GM19351 (cell line): Measurements from ENCODE around the gene AR.

Source experiments
- ATAC-seq: cut with Tn5 transposase; IDR thresholded peaks from one replicate; pipeline ENCODE4 v1.9.1; 2021; ENCODE audit warnings: mild to moderate bottlenecking, moderate library complexity; ENCODE audit not compliant: unreplicated experiment

AR gene

DNA sequence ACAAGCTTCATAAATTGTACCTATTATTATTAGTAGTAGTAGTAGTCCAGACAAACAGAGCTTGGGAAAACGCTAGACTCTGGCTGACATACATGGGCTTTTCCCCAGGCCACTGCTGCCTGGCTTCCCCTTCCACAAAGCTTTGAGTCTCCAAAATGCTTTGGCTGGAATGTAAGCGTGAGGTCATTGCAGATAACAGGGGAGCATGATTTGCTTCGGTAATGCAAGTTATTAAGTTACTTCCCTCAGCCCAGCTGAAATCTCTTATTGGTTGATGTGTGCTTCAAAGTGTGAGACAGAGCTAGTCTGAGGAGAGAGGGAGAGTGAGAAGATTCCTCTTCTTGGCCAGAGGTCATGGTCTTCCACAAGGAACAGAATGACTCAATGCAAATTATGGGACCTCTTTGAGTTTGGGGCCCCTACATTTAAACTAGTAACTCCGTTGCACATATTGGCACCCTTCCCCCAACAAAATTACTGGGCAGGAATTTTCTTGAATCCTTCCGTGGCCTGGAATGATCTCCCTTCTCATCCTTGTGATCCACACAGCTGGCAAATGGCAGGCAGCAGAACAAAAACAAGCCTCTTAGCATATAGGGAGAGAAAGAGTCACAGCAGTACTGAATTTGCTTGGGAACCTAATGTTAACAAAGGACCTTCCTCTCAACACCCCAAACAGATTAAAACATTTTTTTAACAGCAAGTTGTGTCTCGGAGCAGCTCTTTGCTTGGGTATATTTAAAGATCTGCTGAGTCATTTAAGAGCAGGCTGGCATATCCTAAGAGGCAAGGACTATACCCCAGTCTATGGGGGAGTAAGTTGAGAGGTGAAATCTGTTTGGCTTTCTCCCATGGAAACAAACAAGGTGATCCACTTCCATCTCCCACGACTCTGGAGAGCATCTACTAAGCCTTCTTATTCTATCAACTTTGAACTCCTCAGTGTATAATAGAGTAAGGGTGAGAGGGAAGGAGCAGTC is 19.9 kb downstream of the AR start:
- no peak for ATAC-seq

DNA sequence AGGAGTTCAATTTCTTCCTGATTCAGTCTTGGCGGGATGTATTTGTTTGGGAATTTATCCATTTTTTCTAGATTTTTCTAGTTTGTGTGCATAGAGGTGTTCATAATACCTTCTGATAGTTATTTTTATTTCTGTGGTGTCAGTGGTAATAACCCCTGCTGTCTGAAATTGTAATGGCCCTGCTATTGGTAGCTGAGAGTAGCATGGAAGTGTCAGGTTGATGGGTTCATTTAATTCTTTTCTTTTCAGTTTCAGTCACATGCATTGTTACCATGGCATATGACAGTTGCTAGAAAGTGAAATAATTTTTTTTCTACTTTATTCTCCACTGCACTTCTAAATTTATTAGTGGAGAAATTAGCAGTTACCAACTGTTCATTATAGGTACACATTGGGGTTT is 20.7 kb downstream of the AR start:
- no peak for ATAC-seq

DNA sequence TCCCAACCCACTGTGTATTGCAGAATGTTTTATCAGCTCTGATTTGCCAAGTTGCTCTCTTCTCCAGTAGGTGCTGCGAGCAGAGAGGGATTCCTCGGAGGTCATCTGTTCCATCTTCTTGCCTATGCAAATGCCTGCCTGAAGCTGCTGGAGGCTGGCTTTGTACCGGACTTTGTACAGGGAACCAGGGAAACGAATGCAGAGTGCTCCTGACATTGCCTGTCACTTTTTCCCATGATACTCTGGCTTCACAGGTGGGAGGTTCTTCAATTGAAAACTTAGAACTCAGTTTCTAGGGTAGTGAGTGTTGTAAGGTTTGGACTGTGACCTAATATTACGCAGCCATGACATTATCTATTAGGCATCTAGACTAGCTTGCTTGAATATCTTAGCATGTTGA is 24.9 kb downstream of the AR start:
- no peak for ATAC-seq

DNA sequence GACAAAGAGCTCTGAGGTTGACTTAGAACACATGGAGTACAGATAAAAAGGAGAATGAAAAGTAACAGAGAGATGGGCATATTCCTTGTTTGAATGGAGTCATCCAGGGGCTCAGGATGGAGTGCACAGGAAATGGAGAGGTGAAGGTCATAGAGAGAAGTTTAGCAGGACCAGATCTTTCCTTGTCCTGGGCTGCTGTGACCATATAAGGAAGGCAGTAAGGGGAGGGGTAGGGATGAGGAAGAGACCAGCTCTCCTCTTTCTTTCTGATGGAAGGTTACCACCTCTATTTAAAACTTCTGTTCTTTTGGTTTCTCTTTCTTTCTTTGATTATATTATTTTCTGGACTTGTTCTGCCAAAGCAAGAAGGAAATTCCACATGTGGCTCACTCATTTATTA is 27.0 kb downstream of the AR start:
- ATAC-seq, result no peak

DNA sequence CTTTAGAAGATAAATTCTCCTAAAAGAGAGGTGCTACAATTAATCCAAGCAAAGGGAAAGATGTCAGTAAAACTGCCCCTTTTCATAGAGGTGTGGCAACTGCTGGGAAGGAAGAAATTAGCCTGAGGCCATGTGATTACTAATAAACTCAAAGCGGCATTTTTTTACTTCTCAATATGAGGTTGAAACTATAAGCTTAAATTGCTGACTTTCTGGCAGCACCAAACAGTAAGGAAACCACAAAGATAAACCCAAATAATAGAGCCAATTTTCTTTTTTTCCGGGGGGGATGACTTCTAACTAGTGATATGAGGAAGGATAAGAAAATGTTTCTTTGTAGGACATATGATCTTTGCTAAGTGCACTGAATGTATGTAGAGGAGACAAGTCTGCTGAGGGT is 30.9 kb downstream of the AR start:
- no peak for ATAC-seq

DNA sequence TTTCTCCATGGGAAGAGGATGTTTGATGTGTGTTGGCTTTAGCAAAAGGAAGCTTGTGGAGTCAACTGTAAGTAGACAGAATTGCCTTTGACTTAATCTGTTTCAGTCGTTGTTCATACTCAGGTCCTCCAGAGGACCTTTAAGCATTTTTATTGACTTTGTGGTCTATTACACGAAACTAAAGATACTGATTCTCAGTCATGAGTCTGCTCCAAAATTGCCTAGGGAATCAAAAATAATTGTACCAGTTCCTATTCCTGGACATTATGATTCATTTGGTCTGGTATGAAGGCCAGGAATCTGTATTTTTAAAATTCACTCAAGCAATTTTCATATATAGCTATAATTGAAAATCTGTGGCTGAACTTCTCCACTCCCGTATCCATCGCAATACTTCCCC is 38.6 kb downstream of the AR start:
- ATAC-seq, result no peak

DNA sequence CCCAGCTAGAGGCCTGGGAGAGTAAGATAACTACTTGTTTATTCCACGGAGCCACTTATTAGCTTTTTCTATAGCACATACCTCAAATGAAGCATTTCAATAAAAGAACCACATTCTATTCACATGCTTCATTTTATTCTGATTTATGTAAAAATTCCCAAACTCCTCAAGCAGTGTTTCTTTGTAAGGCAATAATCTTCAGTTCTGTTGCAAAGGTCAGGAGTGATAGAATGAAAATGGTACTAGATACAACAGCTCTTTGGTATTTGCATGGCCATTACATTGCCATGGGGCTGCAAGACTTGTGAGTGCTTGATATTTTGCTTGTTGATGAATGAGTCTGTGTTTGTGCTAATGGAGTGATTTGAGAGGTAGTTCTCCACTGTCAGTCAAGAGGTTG is 39.4 kb downstream of the AR start:
- ATAC-seq, result no peak

DNA sequence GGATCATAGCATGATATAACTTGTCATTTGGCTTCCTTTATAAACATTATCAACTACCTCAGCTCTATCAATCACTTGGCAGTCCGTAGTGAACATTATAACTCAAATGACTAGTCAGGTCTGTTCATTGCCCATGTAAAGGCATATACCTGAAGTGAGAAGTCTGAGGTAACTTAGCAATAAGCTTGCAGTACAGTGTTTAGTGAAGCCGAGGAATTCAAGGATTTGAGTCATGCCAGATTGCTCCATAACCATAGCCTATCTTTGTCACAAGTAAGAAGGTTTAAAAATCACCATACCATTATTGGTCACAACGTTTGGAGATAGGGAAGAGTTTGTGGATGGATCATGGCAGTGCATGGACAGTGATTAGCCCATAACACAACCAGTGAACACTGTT is 41.6 kb downstream of the AR start:
- ATAC-seq, result no peak

DNA sequence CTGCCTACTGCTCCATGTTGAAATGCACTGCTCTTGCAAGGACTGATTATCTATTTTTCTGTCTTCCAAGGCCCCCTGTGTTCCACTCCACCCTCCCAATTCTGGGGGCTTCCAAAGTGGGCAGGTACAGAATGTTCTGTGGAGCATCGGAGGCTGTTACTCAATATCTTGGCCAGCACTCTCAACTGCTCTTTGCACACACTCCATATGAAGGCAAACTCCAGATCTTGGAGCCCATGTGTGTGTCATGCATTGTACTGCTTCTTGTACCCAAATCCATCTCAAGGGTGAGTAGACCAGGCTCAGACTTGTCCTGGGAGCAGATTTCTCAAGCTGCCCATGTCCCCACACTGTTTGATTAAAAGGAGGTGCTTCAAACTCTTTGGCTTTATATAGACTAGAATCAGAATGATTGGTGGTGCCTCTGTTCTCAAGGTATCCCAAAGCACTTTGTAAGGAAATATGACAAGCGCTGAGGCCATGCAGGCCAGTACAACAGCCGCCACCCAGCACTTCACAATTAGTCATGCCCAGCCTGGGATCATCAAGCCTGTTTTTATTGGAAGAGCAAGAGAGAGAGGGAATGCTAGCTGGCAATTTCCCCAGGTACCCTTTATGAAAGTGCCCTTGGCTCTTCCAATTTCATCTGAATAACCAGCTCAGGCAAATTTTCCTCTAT is 44.3 kb downstream of the AR start:
- ATAC-seq, result no peak

DNA sequence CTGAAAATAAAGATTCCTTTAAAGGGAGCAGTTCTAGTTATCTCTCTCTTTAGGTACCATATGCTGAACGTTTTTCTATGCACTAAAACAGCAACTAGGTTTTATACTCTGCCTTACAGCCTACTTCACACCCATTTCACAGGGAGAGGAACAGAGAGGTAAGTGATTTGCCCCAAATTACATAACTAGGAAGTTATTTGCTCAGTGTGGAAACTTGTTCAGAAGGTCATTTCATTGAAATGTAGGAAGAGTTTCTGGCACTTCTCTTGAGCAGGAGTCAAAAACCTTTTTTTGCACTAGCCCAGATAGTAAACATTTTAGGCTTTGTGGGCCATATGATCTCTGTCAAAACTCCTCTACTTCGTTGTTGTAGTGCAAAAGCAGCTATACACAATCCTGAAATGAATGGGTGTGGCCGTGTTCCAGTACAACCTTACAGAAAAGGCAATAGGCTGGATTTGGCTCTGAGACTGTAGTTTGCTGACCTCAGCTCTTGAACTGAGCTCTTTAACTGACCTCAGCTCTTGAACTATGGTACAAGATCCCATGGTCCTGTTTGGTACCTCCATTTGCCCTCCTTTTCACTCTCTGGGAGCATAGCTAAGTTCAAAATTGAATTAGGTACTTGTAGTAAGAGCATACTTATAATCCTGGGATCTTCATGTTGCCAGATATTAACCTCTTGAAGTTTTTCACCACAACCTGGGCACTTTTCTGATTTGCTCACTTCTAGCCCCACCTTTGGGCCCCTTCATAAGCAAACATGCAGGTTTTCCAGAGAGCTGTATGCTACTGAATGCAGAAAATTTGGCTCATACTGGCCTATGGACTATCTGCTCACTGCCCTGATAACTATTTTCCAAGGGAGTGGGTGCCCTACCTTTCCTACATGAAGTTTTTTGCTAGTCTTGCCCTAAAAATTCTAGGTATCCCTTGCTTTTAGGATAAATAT is 53.3 kb downstream of the AR start:
- ATAC-seq, result no peak

DNA sequence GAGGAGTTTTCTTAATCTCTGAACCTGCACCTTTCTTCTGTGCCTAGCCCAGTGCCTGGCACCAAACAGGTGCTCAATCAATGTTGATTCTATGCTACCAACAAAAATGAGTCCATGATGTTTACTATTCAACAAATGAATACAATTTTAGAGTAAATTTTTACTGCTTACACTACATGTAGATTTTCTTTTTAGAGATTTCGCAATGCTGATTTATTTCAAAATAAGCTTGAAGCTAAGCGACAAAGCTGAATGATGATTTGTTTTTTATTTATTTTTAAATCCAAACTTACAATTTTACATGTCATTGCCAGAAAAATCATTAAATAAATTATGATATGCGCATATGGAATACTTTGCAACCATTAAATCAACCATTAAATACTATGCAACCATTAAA is 55.7 kb downstream of the AR start:
- no peak for ATAC-seq

DNA sequence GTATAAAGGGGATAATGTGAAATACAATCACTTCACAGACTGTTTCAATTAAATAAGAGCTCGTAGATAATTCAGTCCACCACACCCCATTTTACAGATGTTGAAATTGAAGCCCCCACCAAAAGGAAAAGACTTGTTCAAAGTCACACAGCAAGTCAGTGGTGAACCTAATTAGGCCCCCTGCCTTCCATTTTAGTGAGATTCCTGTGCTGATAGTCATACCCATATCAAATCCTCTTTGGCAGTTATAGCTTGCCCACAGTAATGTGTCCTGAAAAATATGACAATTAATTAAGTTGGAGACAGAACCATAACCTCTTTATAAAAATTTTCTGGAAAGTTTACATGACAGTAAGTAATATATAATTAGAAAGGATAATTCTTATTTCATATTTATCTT is 58.0 kb downstream of the AR start:
- no peak for ATAC-seq

DNA sequence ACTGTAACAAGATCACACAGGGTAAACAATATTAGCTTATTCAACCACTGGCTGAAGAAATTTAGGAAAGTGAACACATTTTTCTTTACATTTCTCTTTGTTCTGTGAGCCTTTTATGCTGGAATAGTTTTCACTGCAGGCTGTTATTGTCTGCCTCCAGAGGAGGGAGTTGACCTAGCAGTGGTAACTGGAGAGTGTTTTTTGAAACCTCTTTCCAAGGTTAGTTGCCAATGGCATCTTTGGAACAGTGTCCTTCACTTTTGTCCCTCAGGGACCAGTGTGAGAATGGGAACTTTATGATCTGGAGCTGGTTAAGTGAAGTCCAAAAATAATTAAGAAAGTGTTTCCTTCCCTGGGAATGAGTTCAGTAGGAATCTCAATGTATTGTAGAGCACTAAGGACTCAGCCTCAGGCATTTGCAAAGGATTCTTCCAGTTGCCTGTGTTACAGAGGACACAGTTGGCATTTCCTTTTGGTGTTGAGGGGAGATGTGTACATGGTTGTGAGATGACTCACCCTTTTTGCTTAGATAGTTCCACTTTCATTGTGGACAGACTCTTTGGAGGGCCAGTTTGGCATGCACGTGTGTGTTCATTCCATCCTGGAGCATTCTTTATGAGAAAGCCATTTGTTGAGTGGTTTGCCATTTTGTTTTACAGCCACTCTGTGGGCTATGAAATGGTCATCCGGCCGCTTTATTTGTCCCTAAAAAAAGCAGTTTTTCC is 61.3 kb downstream of the AR start:
- no peak for ATAC-seq

DNA sequence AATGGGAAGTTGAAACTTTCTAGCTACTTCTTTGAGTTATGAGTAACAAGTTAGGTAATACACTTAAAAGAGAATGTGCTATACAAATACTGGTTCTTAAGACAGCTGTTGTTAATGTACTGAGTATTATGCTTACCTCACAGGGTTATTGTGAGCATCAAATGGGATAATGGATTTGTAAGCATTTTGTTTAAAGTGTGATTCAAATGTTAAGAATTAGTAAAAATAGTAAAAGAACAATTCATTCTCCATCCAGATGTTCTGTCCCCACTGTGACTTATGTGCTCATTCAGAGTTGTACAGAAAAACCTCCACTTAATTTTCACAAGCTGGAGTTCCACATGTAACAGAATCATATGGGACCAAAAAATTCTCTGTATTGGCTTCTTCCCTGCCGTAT is 63.6 kb downstream of the AR start:
- no peak for ATAC-seq

DNA sequence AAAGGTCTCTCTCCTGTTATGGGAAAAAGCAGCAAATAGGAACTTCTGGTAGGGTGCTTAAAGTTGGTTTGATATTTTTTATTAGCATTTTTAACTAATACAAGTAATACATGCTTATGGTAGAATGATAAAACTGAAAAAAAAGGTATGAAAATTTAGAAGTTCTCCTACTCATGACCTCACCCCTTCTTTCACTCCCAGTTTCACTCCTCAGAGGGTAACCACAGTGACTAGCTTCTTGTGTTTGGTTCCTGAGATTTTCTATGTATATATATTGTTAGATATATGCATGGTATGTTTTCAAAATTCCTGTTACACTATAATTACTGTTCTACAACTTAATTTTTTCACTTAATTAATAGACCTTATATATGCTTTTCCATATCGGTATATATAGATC is 66.5 kb downstream of the AR start:
- ATAC-seq, result no peak

DNA sequence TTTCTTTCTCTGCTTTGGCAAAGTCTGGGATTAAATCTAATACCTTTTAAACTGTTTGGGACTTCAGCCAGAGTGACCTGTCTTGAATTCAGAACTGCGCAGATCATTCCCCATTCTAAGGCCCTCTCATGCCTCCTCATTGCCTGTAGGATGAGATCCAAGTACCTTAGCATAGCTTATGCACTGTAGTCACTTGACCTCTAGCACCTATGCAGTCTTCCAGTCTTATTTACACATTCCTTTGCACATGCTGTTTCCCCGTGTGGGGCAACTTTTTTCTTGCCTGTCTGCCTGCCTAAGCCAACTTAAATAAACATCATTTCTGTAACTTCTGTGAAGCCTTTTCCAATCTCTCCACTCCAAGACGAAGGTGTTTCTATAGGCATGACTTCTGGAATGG is 68.4 kb downstream of the AR start:
- ATAC-seq, result no peak

DNA sequence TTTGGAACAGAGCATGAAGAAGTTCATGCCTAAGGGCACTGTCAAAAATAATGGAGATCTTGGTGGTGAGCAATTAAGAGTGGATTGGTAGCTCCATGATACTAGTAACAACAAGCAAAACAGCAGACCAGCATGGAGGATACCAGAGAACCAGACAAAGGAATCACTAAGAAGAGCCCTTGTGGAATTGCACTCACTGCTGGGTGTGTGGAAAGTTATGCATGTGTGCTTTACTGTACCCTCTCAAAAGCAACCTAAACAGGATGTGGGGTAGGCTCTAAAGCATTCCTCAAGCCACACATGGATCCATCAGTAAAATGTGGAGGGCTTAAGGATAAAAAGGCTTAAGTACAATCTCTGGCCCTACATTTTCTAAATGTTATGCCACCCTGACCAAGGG is 69.5 kb downstream of the AR start:
- no peak for ATAC-seq

DNA sequence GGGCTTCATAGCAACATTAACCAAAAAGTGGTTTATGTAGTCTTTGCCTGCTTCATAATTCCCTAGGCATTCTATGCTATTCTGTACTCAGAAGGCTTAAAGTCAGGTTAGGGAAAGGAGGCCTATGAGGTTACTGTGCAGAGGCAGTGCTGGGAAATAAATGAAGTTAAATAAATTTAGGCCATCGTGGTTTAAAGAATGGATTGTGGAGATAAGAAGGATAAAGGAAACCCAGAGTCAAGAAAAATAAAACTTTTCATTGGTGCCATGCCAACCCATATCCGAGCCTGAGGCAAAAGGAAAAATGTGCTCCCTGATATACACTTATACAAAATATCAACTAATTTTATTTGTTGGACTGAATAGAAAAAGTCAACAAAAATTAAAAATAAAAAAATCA is 70.2 kb downstream of the AR start:
- ATAC-seq, result no peak

DNA sequence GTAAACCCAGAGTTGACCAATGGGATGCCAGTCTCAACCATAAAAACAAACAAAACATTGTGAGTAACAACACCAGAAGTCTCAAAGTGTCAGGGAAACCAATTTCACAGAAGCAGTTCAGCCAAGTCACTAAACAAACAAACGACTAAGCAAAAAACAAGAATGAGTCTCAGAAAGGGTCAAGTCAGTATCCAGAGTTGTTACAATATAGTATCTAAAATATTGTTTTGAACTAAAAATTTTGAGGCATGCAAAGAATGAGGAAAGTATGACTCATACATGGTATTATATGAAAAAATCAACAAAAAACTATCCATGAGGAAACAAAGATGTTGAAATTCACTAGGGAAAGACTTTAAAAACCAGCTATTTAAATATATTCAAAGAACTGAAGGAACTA is 70.6 kb downstream of the AR start:
- no peak for ATAC-seq

DNA sequence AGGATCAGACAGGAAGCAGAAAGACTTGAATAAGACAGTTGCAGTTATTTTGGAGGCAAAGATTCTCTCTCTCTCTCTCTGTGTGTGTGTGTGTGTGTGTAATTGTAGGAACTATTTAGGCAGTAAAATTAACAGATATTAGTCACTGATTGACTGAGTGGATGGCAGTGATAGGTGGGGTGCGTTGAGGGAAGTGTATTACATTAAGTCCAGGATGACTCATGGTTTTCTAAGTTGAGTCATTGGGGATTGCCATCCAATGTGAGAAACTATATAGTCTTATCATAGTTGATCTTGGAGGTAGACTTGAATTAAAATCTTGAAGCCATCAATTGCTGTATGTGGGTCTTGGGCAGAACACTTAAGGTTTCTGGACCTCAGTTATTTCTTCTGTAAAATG is 75.4 kb downstream of the AR start:
- no peak for ATAC-seq
